ENCODE measurements around the gene KCNQ4.

KCNQ4 gene

GRCh38 chr1:40868051-40868723, 84.6 kb downstream of the KCNQ4 start:
- DNase-seq, result peak; percentile 23

- no peak for DNase-seq
These were observed 86.6 kb downstream of the KCNQ4 start for GRCh38 chr1:40870135-40870728.

- DNase-seq, result no peak
These were observed 88.7 kb downstream of the KCNQ4 start for GRCh38 chr1:40872276-40872675.

GRCh38 chr1:40873863-40874472, 90.4 kb downstream of the KCNQ4 start:
- no peak for DNase-seq

GRCh38 chr1:40876436-40876761, 92.8 kb downstream of the KCNQ4 start:
- DNase-seq, result no peak

GRCh38 chr1:40876891-40877290, 93.3 kb downstream of the KCNQ4 start:
- no peak for DNase-seq

GRCh38 chr1:40877698-40878097, 94.1 kb downstream of the KCNQ4 start:
- DNase-seq, result peak in 1 of 2 experiments; percentile 22

- DNase-seq, result no peak
These were observed 95.3 kb downstream of the KCNQ4 start for GRCh38 chr1:40878906-40879305.

GRCh38 chr1:40879482-40880175, 96.0 kb downstream of the KCNQ4 start:
- no peak for DNase-seq

GRCh38 chr1:40880813-40881549, 97.4 kb downstream of the KCNQ4 start:
- DNase-seq, result no peak

- no peak for DNase-seq
These were observed 100.6 kb downstream of the KCNQ4 start for GRCh38 chr1:40884055-40884795.

- no peak for DNase-seq
These were observed 102.9 kb downstream of the KCNQ4 start for GRCh38 chr1:40886318-40887011.

GRCh38 chr1:40887012-40887378, 103.4 kb downstream of the KCNQ4 start:
- DNase-seq, result no peak

- no peak for DNase-seq
These were observed 104.1 kb downstream of the KCNQ4 start for GRCh38 chr1:40887652-40888051.
